Activated CD4-positive, alpha-beta memory T cell treated with anti-CD3 and anti-CD28 coated beads, Interleukin-2, amount 10 ng/mL, durations not matched to agents 7 days and 5 days (primary cell): ENCODE results near the gene SLC46A2. TPM values are rescaled to one million over a fixed set of nuclear protein-coding genes. Genes with fewer than 3 reads are reported as not detected.

Experiments
- CTCF ChIA-PET: fragments of 350-600 bp; sonication (Branson Sonifier 250); formaldehyde crosslinking; loops from one replicate; lab custom pipeline; 2021; ENCODE audit warnings: antibody characterized with exemption, inconsistent platforms; lab: Charles Lee
- POLR2A ChIA-PET: fragments of 350-600 bp; sonication (Branson Sonifier 250); formaldehyde crosslinking; loops from one replicate; lab custom pipeline; 2021; ENCODE audit warnings: antibody characterized with exemption; lab: Charles Lee
- DNase-seq: peaks from one replicate; pipeline ENCODE4 v3.0.0-alpha.2; 2020
- H3K27ac Mint-ChIP-seq: one replicate; pipeline ENCODE4 v1.8.0; 2021; ENCODE audit warnings: mild to moderate bottlenecking, mixed read lengths
- H3K27me3 Mint-ChIP-seq: one replicate; pipeline ENCODE4 v1.8.0; 2021; ENCODE audit warnings: mixed read lengths
- H3K36me3 Mint-ChIP-seq: one replicate; pipeline ENCODE4 v1.8.0; 2021; ENCODE audit warnings: low read depth, mixed read lengths
- H3K4me1 Mint-ChIP-seq: one replicate; pipeline ENCODE4 v1.8.0; 2021; ENCODE audit warnings: mixed read lengths
- H3K4me3 Mint-ChIP-seq: one replicate; pipeline ENCODE4 v1.8.0; 2021; ENCODE audit warnings: mild to moderate bottlenecking, mixed read lengths
- H3K9me3 Mint-ChIP-seq: one replicate; pipeline ENCODE4 v1.8.0; 2021; ENCODE audit warnings: mixed read lengths
- total RNA-seq, 2 experiments: library from RNA; stranded (reverse); gene quantifications; one replicate each; pipeline ENCODE4 v1.2.3, GENCODE V29; 2021

Gene SLC46A2, protein sequence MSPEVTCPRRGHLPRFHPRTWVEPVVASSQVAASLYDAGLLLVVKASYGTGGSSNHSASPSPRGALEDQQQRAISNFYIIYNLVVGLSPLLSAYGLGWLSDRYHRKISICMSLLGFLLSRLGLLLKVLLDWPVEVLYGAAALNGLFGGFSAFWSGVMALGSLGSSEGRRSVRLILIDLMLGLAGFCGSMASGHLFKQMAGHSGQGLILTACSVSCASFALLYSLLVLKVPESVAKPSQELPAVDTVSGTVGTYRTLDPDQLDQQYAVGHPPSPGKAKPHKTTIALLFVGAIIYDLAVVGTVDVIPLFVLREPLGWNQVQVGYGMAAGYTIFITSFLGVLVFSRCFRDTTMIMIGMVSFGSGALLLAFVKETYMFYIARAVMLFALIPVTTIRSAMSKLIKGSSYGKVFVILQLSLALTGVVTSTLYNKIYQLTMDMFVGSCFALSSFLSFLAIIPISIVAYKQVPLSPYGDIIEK
- total RNA-seq: not detected

DNA sequence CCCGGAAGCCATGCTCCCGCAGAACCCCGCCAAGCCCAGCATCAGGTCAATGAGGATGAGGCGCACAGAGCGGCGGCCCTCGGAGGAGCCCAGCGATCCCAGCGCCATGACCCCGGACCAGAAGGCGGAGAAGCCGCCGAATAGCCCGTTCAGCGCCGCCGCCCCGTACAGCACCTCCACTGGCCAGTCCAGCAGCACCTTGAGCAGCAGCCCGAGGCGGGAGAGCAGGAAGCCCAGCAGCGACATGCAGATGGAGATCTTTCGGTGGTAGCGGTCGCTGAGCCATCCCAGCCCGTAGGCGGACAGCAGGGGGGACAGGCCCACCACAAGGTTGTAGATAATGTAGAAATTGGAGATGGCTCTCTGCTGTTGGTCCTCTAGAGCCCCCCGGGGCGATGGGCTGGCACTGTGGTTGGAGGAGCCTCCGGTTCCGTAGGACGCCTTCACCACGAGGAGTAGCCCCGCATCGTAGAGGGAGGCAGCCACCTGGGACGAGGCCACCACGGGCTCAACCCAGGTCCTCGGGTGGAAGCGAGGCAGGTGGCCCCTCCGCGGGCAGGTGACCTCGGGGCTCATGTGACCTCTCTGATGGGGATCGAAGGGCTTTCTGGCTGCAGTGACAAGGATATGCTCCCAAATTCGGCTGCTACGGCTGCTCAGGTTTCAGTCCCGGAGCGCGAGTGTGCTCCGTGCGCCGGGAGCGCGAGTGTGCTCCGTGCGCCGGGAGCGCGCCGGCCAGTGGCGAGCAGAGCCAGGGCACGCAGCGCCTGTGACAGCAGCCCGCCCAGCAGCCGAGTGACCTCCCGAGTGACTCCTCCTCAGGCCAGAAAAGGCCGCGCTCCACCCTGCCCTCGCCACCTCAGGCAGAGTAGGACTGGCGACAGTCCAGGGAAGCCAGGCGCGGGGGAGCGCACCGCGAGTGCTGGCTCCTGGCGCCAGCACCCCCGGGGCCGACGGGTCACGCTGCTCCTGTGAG lies at the start of gene SLC46A2:
SLC46A2 (minus strand) TSS at position 771 of the 976 bp plus-strand sequence; CDS start at position 576, 195 bp downstream.
- DNase-seq: no peak
- Mint-ChIP-seq H3K27me3 (peaks cover 26% of the 10 kb centered on the region), H3K36me3 (no peaks in the 10 kb centered on the region), H3K4me1 (peaks cover 10% of the 10 kb centered on the region), H3K4me3 (no peak within 1 kb of the TSS), H3K27ac (no peak within 1 kb of the TSS), H3K9me3 (no peaks in the 10 kb centered on the region)
- ChIA-PET POLR2A (no interaction called here), CTCF (no interaction called here)

DNA sequence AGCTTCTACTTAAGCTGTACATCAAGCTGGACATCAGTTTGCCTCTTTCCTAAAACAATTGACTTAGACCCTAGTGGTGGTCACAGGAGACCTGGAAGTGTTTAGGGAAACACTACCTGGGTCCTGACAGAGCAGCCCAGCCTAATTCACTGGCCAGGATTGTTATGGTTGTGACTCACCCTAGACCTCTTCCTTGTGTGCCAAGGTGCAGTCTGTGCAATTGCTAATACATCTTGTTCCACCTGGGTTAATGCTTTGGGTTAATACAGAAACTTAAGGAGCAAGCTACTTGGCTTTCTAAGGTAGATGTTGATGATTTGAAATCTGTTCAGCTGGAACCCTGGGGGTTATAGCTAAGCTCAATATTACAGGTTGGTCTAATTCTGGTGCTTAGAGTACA lies 48.7 kb upstream of the SLC46A2 start:
- ChIA-PET POLR2A (no interaction called here), CTCF (no interaction called here)
- DNase-seq: no peak
- no peak overlapping the region for H3K4me3 Mint-ChIP-seq
- H3K9me3 Mint-ChIP-seq: no peaks in the 10 kb centered on the region
- H3K27ac Mint-ChIP-seq: no peak overlapping the region
- H3K36me3 Mint-ChIP-seq: no peaks in the 10 kb centered on the region
- peaks cover under 1% of the 10 kb centered on the region for H3K27me3 Mint-ChIP-seq
- H3K4me1 Mint-ChIP-seq: no peaks in the 10 kb centered on the region

DNA sequence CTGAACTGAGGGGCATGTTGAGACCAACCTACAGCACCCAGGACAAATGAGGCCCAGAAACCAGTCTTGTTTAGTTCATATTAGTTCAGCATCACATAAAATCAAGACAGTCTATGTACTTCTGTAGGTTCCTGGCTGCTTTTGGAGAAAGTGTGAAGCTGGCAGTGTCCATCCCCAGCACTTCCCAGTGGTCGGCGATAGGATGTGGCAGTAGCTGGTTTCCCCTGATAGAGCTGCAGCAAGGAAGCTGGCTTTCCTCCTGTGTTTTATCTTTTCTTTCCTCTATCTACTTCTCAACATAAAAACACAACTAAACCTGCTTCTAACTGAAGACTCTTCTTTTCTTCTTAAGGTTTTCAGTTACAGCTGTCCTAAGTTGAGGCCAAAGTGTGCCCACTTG lies 43.0 kb upstream of the SLC46A2 start:
- Mint-ChIP-seq H3K27ac (no peak overlapping the region), H3K9me3 (no peaks in the 10 kb centered on the region), H3K4me1 (no peaks in the 10 kb centered on the region), H3K27me3 (peaks cover 8% of the 10 kb centered on the region), H3K4me3 (no peak overlapping the region), H3K36me3 (no peaks in the 10 kb centered on the region)
- POLR2A ChIA-PET: no interaction called here
- CTCF ChIA-PET: no interaction called here
- no peak for DNase-seq

DNA sequence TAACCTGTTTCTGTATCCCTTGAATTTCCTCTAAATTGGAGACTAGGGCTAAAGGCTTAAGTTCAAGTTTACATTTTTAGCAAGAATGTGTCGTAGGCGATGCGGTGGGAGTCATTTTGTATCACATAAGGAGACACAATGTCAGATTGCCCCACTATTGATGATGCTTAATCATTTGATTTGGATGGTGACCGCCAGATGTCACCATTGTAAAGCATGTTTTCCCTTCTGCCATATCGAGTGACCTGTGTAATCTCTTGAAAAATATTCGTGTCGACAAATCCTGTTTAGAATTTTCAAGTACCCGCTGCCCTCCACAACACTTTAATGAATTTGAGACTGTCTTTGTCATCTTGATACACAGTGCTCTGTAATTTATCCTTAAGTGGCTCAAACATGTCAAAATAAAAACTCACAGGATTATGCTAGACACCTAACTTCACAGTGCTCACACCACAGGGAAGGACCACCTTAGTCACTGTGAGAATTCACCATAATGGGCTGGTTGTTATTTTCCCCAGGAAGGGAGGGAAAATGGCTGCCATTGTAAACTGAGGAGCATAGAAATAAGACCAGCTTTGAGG lies 34.5 kb upstream of the SLC46A2 start:
- Mint-ChIP-seq H3K4me3 (no peak overlapping the region), H3K27ac (no peak overlapping the region), H3K27me3 (peaks cover 21% of the 10 kb centered on the region), H3K9me3 (no peaks in the 10 kb centered on the region), H3K4me1 (no peaks in the 10 kb centered on the region), H3K36me3 (no peaks in the 10 kb centered on the region)
- POLR2A ChIA-PET: no interaction called here
- no peak for DNase-seq
- CTCF ChIA-PET: no interaction called here

DNA sequence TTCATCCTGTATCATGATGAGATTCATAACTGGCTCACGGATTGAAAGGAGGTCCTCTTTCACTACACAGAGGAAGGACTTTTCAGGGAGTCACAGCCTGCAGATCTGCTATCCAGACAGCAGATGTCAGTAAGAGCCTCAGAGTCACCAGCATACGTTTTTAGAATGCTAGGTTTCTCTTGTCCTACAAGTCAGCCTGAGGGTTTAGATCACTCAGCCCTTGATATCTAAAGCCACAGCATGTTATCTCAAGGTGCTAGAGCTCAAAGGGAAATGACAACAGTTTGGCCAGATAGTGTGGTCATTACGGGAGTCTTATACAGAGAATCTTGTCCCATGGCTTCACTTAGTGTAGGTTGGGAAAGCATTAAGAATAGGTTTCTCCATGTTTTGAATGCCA lies 30.9 kb upstream of the SLC46A2 start:
- Mint-ChIP-seq H3K27me3 (peaks cover 33% of the 10 kb centered on the region), H3K4me3 (no peak overlapping the region), H3K36me3 (no peaks in the 10 kb centered on the region), H3K27ac (no peak overlapping the region), H3K4me1 (no peaks in the 10 kb centered on the region), H3K9me3 (no peaks in the 10 kb centered on the region)
- no peak for DNase-seq
- POLR2A ChIA-PET: no interaction called here
- CTCF ChIA-PET: interaction anchor here (0.8 to 1.3 kb wide), 2 partner anchors 19 to 191 kb away, joined by 3 to 4 read pairs; no protein-coding TSS in a partner anchor

DNA sequence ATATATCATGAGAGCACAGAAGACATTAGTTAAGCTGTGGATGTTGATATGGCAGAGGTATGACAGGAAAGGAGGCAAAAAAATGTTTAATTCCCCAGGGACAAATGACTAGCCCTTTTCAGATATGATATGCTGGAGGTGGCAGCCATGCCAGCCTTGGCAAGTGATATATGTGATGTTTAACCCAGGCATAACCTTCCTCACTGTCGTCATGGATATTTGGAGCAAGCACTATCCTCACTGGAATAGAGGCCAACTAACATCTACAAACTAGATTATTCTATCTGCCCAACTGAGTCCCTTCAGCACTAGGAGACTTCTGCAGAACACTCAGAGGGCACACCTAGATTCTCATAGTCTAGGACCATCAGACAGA lies 27.3 kb upstream of the SLC46A2 start:
- ChIA-PET POLR2A (no interaction called here), CTCF (no interaction called here)
- H3K9me3 Mint-ChIP-seq: no peaks in the 10 kb centered on the region
- H3K27ac Mint-ChIP-seq: no peak overlapping the region
- no peaks in the 10 kb centered on the region for H3K4me1 Mint-ChIP-seq
- no peak for DNase-seq
- peaks cover 21% of the 10 kb centered on the region for H3K27me3 Mint-ChIP-seq
- H3K4me3 Mint-ChIP-seq: no peak overlapping the region
- H3K36me3 Mint-ChIP-seq: no peaks in the 10 kb centered on the region

DNA sequence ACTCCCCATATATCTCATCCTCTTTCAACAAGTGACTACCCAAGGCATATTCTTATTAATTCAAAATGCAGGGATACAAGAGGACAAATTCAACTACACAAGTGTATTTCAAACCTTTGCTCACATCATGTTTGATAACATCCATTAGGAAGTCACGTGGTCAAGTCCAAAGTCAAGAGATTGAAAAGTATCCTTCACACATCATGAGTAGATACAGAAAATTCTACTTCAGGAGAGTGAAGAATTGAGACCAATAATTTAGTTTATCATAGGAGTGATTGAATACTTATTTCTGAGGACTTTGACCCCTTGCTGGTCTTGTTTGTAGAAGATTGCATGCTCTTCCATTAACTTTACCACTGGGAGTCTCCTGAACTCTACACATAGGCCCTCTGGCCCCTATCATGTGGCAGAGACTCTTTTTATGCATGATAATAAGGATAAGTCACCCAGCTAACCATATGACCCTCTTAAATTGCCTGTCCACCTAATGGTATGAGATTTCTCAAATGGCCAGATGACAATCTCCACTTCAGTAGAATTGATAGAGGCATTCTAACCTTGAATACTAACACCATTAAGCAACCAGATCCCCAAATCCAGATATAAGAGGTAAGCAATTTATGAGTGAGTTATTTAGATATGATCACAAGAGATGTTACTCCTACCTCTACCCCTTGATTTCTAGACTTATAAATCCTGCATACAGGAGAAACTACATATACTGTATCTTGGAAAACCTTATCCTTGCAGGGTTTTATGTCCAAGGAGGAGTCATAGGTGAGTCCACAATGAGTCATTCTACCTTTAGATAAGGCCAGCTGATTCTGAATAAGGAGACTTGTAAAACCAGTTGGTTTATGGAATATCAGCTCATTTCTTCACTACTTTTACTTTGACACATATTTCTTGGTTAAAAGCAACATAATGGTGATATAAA lies 26.6 kb upstream of the SLC46A2 start:
- H3K9me3 Mint-ChIP-seq: no peaks in the 10 kb centered on the region
- H3K27me3 Mint-ChIP-seq: peaks cover 21% of the 10 kb centered on the region
- H3K4me3 Mint-ChIP-seq: no peak overlapping the region
- H3K36me3 Mint-ChIP-seq: no peaks in the 10 kb centered on the region
- ChIA-PET POLR2A (no interaction called here), CTCF (no interaction called here)
- no peak overlapping the region for H3K27ac Mint-ChIP-seq
- no peak for DNase-seq
- no peaks in the 10 kb centered on the region for H3K4me1 Mint-ChIP-seq

DNA sequence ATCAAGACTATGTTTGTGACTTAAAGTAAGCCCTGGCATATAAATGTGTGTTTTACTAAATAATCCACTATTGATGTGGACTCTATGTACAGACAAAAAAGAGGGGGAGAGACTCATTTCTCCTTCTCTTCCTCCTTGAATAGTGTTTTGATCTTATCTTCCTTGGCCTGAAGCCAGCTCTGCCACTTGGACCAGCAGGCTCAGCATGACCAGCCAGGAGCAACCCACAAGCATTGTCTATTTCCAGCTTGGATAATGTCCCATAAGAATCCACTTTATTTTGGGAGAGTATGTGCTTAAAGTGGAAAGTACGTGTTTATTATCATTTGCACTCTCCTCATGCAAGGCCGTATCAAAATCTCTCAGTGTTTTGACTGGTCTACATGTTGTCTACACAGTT lies 23.8 kb upstream of the SLC46A2 start:
- ChIA-PET POLR2A (no interaction called here), CTCF (no interaction called here)
- H3K27me3 Mint-ChIP-seq: peaks cover 18% of the 10 kb centered on the region
- no peaks in the 10 kb centered on the region for H3K36me3 Mint-ChIP-seq
- no peaks in the 10 kb centered on the region for H3K4me1 Mint-ChIP-seq
- H3K4me3 Mint-ChIP-seq: no peak overlapping the region
- no peaks in the 10 kb centered on the region for H3K9me3 Mint-ChIP-seq
- no peak for DNase-seq
- H3K27ac Mint-ChIP-seq: no peak overlapping the region

DNA sequence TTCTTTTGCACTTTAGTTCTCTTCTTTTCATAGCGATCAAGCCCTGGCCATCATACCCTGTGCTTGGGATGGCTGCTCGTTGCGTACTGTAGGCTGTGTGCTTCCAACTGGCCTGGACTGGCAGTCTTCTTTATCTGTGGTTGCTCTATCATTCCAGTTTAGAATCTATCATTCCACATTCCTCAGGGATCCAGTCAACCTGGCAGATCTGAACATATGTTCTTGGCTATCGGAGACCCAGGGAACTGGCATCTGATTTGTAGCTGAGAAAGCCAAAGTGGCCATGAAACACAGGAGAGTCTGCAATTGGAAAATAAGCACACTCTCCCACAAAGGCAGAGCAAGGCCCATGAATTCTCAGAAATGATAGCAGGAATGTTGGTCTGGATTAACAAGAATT lies 22.6 kb upstream of the SLC46A2 start:
- Mint-ChIP-seq H3K4me3 (no peak overlapping the region), H3K27ac (no peak overlapping the region), H3K9me3 (no peaks in the 10 kb centered on the region), H3K36me3 (no peaks in the 10 kb centered on the region), H3K4me1 (no peaks in the 10 kb centered on the region), H3K27me3 (peaks cover 15% of the 10 kb centered on the region)
- DNase-seq: no peak
- ChIA-PET CTCF (no interaction called here), POLR2A (no interaction called here)

DNA sequence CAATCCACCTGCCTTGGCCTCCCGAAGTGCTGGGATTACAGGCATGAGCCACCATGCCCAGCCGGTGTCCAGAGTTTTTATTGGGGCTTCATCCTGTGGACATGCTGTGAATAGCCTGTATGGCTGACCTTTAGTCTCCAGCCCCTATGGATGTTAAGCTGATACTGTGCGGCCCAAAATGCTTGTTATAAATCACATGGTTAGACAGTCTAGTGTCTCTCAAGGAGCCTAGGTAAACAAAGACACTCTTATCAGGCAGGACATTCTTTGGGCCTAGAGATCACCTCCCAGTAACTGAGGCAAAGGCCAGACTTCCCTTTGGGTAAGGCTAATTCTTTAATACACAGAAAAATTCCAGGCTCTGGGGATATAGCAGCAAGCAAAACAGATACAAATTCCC lies 22.0 kb upstream of the SLC46A2 start:
- Mint-ChIP-seq H3K4me1 (no peaks in the 10 kb centered on the region), H3K4me3 (no peak overlapping the region), H3K36me3 (no peaks in the 10 kb centered on the region), H3K27ac (no peak overlapping the region), H3K27me3 (peaks cover 11% of the 10 kb centered on the region), H3K9me3 (no peaks in the 10 kb centered on the region)
- POLR2A ChIA-PET: no interaction called here
- CTCF ChIA-PET: no interaction called here
- no peak for DNase-seq

DNA sequence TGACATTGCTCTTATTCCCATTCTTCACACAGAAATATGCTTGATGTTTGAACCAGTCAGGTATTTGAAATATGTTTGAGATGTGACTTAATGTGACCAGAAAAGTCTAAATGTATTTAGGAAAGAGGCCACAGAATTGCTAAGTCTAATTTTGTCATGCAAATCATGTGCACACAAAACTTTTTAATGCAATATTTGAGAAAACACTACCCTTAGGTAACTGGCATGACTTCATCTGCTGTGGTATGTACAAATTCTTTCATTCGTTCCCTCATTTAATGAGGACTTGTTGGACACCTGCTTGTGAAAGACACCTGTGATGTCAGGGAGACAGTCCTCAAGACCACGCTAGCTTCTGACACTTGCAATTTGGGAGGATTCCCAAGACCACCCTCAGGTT lies 21.1 kb upstream of the SLC46A2 start:
- CTCF ChIA-PET: interaction anchor here (0.6 kb wide), 1 partner anchor 1477 kb away, joined by 3 read pairs; no protein-coding TSS in a partner anchor
- POLR2A ChIA-PET: no interaction called here

DNA sequence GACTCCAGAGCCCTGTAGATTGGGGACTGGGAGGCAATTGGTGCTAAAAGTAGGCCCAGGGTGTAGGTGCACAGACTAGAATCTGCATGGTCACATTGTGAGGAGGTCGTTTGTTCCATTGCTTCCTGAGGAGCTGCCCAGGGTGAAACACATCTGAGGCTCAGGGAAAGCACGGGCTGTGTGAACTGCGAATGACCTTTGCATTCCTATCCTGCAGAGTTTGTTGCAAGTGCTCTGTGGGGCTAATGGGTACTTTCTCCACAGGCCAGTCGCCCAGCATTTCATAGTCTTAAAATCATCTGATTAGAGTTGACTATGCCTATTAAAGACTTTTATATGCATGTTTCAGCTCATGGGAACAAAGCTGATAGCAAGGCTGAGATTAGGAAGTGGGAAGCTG lies 14.4 kb upstream of the SLC46A2 start:
- POLR2A ChIA-PET: no interaction called here
- CTCF ChIA-PET: interaction anchor here (3.6 kb wide), 1 partner anchor 59 kb away, joined by 51 read pairs; no protein-coding TSS in a partner anchor

More for the DNA sequence above, 21.1 kb upstream of the SLC46A2 start:
- Mint-ChIP-seq H3K36me3 (no peaks in the 10 kb centered on the region), H3K27ac (no peak overlapping the region), H3K27me3 (peaks cover 8% of the 10 kb centered on the region), H3K4me3 (no peak overlapping the region), H3K9me3 (no peaks in the 10 kb centered on the region), H3K4me1 (no peaks in the 10 kb centered on the region)
- no peak for DNase-seq

More for the DNA sequence above, 14.4 kb upstream of the SLC46A2 start:
- Mint-ChIP-seq H3K4me3 (no peak overlapping the region), H3K4me1 (peaks cover 7% of the 10 kb centered on the region), H3K27me3 (peaks cover 22% of the 10 kb centered on the region), H3K27ac (no peak overlapping the region), H3K9me3 (no peaks in the 10 kb centered on the region), H3K36me3 (no peaks in the 10 kb centered on the region)
- DNase-seq: no peak
